SK-N-SH (cell line): ENCODE data around the gene FANCI. TPM values are rescaled to one million over a fixed set of nuclear protein-coding genes. Genes with fewer than 3 reads are reported as not detected.

Experiments used
- CTCF ChIA-PET: fragments of 300-600, 350-600 bp; formaldehyde crosslinking; extraction: SDS; loops from one replicate; lab custom pipeline; 2021; lab: Yijun Ruan, JAX
- POLR2A ChIA-PET: fragments of 350-600 bp; sonication (Branson Sonifier 250); formaldehyde crosslinking; extraction: SDS; loops from one replicate; lab custom pipeline; 2020; ENCODE audit warnings: antibody characterized with exemption, inconsistent platforms; lab: Yijun Ruan, JAX
- DNase-seq: peaks from one replicate; pipeline ENCODE4 v3.0.0; 2012
- H2AFZ ChIP-seq: fragments of 200-600 bp; sonication (generic); 2 replicates; pipeline ENCODE4 v1.8.1; 2016; ENCODE audit warnings: antibody characterized with exemption, mild to moderate bottlenecking, low read depth
- H3F3A ChIP-seq: fragments of 200-600 bp; sonication (generic); replicated peaks from 2 replicates; pipeline ENCODE3; 2016; ENCODE audit warnings: antibody characterized with exemption, mild to moderate bottlenecking; ENCODE audit not compliant: insufficient read depth
- H3K27ac ChIP-seq, 2 experiments: fragments of 200-500 bp in 1 of 2; fragments of 200-600 bp in 1 of 2; sonication (Bioruptor generic) in 1 of 2; sonication (generic), shearing (Covaris generic) in 1 of 2; 2 replicates each; pipeline versions ENCODE4 v1.5.1 to v1.6.1; 2014 to 2016; ENCODE audit warnings: low read depth in 2 of 2, inconsistent platforms in 1 of 2, low read length in 1 of 2, mild to moderate bottlenecking in 1 of 2, mixed read lengths in 1 of 2
- H3K27me3 ChIP-seq: fragments of 200-600 bp; sonication (generic), shearing (Covaris generic); 2 replicates; pipeline ENCODE4 v1.6.1; 2016; ENCODE audit warnings: mixed run types; ENCODE audit not compliant: insufficient read depth
- H3K36me3 ChIP-seq, 2 experiments: fragments of 200-500 bp in 1 of 2; fragments of 200-600 bp in 1 of 2; sonication (Bioruptor generic) in 1 of 2; sonication (generic) in 1 of 2; replicated peaks in 1 of 2; 2 replicates each; pipeline versions ENCODE3 to v1.5.1; 2014 to 2016; ENCODE audit warnings: low read length in 1 of 2, mild to moderate bottlenecking in 1 of 2; ENCODE audit not compliant: insufficient read depth in 2 of 2, control insufficient read depth in 1 of 2
- H3K4me1 ChIP-seq, 2 experiments: fragments of 200-500 bp in 1 of 2; fragments of 200-600 bp in 1 of 2; sonication (Bioruptor generic) in 1 of 2; sonication (generic), shearing (Covaris generic) in 1 of 2; 2 replicates each; pipeline versions ENCODE4 v1.5.1 to v1.6.1; 2014 to 2016; ENCODE audit warnings: low read depth in 1 of 2, low read length in 1 of 2, mixed run types in 1 of 2; ENCODE audit not compliant: insufficient read depth in 2 of 2, control insufficient read depth in 1 of 2
- H3K4me2 ChIP-seq: fragments of 200-600 bp; sonication (generic), shearing (Covaris generic); 2 replicates; pipeline ENCODE4 v1.6.1; 2017; ENCODE audit warnings: mixed run types
- H3K4me3 ChIP-seq, 2 experiments: fragments of 200-500 bp in 1 of 2; fragments of 200-600 bp in 1 of 2; sonication (Bioruptor generic) in 1 of 2; sonication (generic), shearing (Covaris generic) in 1 of 2; 2 replicates each; pipeline versions ENCODE4 v1.5.1 to v1.8.1; 2014 to 2016; ENCODE audit warnings: low read depth in 2 of 2, inconsistent platforms in 1 of 2, low read length in 1 of 2, mild to moderate bottlenecking in 1 of 2, mixed read lengths in 1 of 2, moderate library complexity in 1 of 2
- H3K79me2 ChIP-seq: fragments of 200-600 bp; sonication (generic); 2 replicates; pipeline ENCODE4 v1.8.1; 2017; ENCODE audit warnings: mild to moderate bottlenecking; ENCODE audit not compliant: insufficient read depth
- H3K9ac ChIP-seq: fragments of 200-600 bp; sonication (generic); 2 replicates; pipeline ENCODE4 v1.6.1; 2017; ENCODE audit warnings: mixed run types
- H3K9me2 ChIP-seq: fragments of 200-600 bp; sonication (generic); 2 replicates; pipeline ENCODE4 v1.6.1; 2017; ENCODE audit warnings: mixed run types
- H3K9me3 ChIP-seq: fragments of 200-600 bp; sonication (generic); 2 replicates; pipeline ENCODE4 v1.6.1; 2017; ENCODE audit warnings: mixed run types, mild to moderate bottlenecking, moderate library complexity
- H4K20me1 ChIP-seq: fragments of 200-600 bp; sonication (generic); 2 replicates; pipeline ENCODE4 v1.6.1; 2017; ENCODE audit warnings: mild to moderate bottlenecking, mixed run types; ENCODE audit not compliant: insufficient read depth
- CHD2 ChIP-seq: fragments of 150-350 bp; IDR thresholded peaks from 2 replicates; pipeline ENCODE4 v1.6.1; 2018; ENCODE audit warnings: low read length; ENCODE audit not compliant: partially characterized antibody
- ELF1 ChIP-seq: IDR thresholded peaks from 2 replicates; pipeline ENCODE4 v1.4.0; 2012
- EP300 ChIP-seq, 2 experiments: IDR thresholded peaks; 2 replicates each; pipeline versions ENCODE4 v1.4.0 to v1.6.1; 2012; ENCODE audit warnings: borderline replicate concordance in 1 of 2, low read depth in 1 of 2, low read length in 1 of 2
- EZH2phosphoT487 ChIP-seq: fragments of 200-600 bp; sonication (generic); IDR thresholded peaks from 2 replicates; pipeline ENCODE4 v1.6.1; 2017; ENCODE audit warnings: low read depth, mixed run types, mild to moderate bottlenecking, antibody characterized with exemption, moderate library complexity, borderline replicate concordance
- FOSL2 ChIP-seq: IDR thresholded peaks from 2 replicates; pipeline ENCODE4 v1.4.0; 2012; ENCODE audit warnings: low read depth, mild to moderate bottlenecking, moderate library complexity, borderline replicate concordance
- GABPA ChIP-seq: IDR thresholded peaks from 2 replicates; pipeline ENCODE4 v1.4.0; 2012; ENCODE audit warnings: low read depth, mild to moderate bottlenecking
- JUND ChIP-seq: IDR thresholded peaks from 2 replicates; pipeline ENCODE4 v1.4.0; 2012
- MAX ChIP-seq: IDR thresholded peaks from 2 replicates; pipeline ENCODE4 v1.4.0; 2012; ENCODE audit warnings: low read depth
- MXI1 ChIP-seq: IDR thresholded peaks from 2 replicates; pipeline ENCODE4 v1.6.1; 2012; ENCODE audit warnings: mild to moderate bottlenecking, low read depth, low read length, improper control_type of control experiment
- NRF1 ChIP-seq: IDR thresholded peaks from 2 replicates; pipeline ENCODE4 v1.6.1; 2012; ENCODE audit warnings: low read depth, mild to moderate bottlenecking, low read length
- POLR2AphosphoS5 ChIP-seq: IDR thresholded peaks from 2 replicates; pipeline ENCODE4 v1.6.1; 2012; ENCODE audit warnings: low read depth, low read length
- RCOR1 ChIP-seq: fragments of 150-350 bp; IDR thresholded peaks from 2 replicates; pipeline ENCODE4 v1.6.1; 2017; ENCODE audit warnings: antibody characterized with exemption, low read length
- REST ChIP-seq: IDR thresholded peaks from 2 replicates; pipeline ENCODE4 v1.6.1; 2012; ENCODE audit warnings: mild to moderate bottlenecking, low read depth, low read length, moderate library complexity
- RFX5 ChIP-seq: IDR thresholded peaks from 2 replicates; pipeline ENCODE4 v1.6.1; 2012; ENCODE audit warnings: mild to moderate bottlenecking, improper control_type of control experiment, low read length
- RXRA ChIP-seq: IDR thresholded peaks from 2 replicates; pipeline ENCODE4 v1.4.0; 2012; ENCODE audit warnings: low read depth, mild to moderate bottlenecking, borderline replicate concordance
- SMC3 ChIP-seq: IDR thresholded peaks from 2 replicates; pipeline ENCODE4 v1.6.1; 2012; ENCODE audit warnings: low read depth, low read length, improper control_type of control experiment
- TCF12 ChIP-seq: IDR thresholded peaks from 2 replicates; pipeline ENCODE4 v1.4.0; 2012
- USF2 ChIP-seq: fragments of 150-350 bp; IDR thresholded peaks from 2 replicates; pipeline ENCODE4 v1.6.1; 2017; ENCODE audit warnings: antibody characterized with exemption, low read length, low read depth, borderline replicate concordance
- YY1 ChIP-seq: IDR thresholded peaks from 2 replicates; pipeline ENCODE4 v1.4.0; 2012; ENCODE audit warnings: low read depth, mild to moderate bottlenecking
- ZBTB33 ChIP-seq: IDR thresholded peaks from 2 replicates; pipeline ENCODE4 v1.4.0; 2012; ENCODE audit warnings: low read depth, borderline replicate concordance
- WGBS: methylation state at CpG from one replicate; pipeline ENCODE4 v1.1.6; 2017; ENCODE audit warnings: low lambda C conversion rate; 5-methylcytosine and 5-hydroxymethylcytosine counted together
- polyA plus RNA-seq, 3 experiments: library from polyadenylated mRNA; depleted of rRNA; stranded (reverse); fragments of >200 nt; gene quantifications; 2 replicates each; pipeline ENCODE4 v1.2.3, GENCODE V29; 2012

Gene FANCI
- polyA plus RNA-seq, 1 of the 3 experiments (the other 2 are of a cell fraction), result 13.2 TPM

- WGBS, result 76% methylated on average over 3 of the region's 5 CpGs
- Histone ChIP-seq H3K27ac (no peak overlapping the region), H3K4me3 (no peak overlapping the region), H2AFZ (no peak overlapping the region), H3K9ac (no peak overlapping the region), H3K36me3 (no peaks in the 10 kb centered on the region), H3F3A (no peaks in the 10 kb centered on the region), H3K79me2 (no peaks in the 10 kb centered on the region), H3K4me1 (no peaks in the 10 kb centered on the region; a peak in 1 of 4 replicates), H3K4me2 (no peak overlapping the region), H3K9me2 (no peaks in the 10 kb centered on the region), H3K27me3 (no peaks in the 10 kb centered on the region), H4K20me1 (no peaks in the 10 kb centered on the region), H3K9me3 (no peaks in the 10 kb centered on the region)
- no peak for DNase-seq
- ChIA-PET POLR2A (no interaction called here), CTCF (interaction anchor here (1.2 kb wide), 1 partner anchor 40 kb away, joined by 4 read pairs; no protein-coding TSS in a partner anchor)
- TF ChIP-seq YY1 (no peak), ZBTB33 (no peak), RCOR1 (no peak), RFX5 (no peak), TCF12 (no peak), MAX (no peak), JUND (no peak), SMC3 (no peak), EP300 (IDR thresholded peaks at IDR 0.05; ENCODE audit: borderline replicate concordance in 1 of 2, low read depth in 1 of 2, low read length in 1 of 2) (no peak)
Observed at GRCh38 chr15:89211678-89212170, 32.1 kb upstream of the FANCI start.

GRCh38 chr15:89215627-89216026 lies 28.2 kb upstream of the FANCI start:
- no peak for DNase-seq
- no peaks in the 10 kb centered on the region for H3K9me3 ChIP-seq
- ChIA-PET CTCF (interaction anchor here (0.8 to 4.3 kb wide), 4 partner anchors 8 to 84 kb away, joined by 3 to 39 read pairs (median 7); partner anchors contain the start of gene FANCI), POLR2A (no interaction called here)
- H3K4me3 ChIP-seq, result no peak overlapping the region
- H3K79me2 ChIP-seq, result no peaks in the 10 kb centered on the region
- 48% methylated on average over 2 of the region's 2 CpGs for WGBS
- no peaks in the 10 kb centered on the region; the same call in 1 of the 2 replicates for H3K27me3 ChIP-seq
- H2AFZ ChIP-seq, result no peak overlapping the region
- no peaks in the 10 kb centered on the region for H4K20me1 ChIP-seq
- no peak overlapping the region for H3K4me2 ChIP-seq
- H3K9ac ChIP-seq, result no peak overlapping the region
- no peaks in the 10 kb centered on the region for H3K4me1 ChIP-seq
- H3K27ac ChIP-seq, result no peak overlapping the region
- H3K9me2 ChIP-seq, result no peaks in the 10 kb centered on the region
- no peaks in the 10 kb centered on the region for H3K36me3 ChIP-seq
- H3F3A ChIP-seq, result no peaks in the 10 kb centered on the region
- no peak for TF ChIP-seq USF2
- TF ChIP-seq NRF1, result no peak
- no peak for TF ChIP-seq ELF1
- TF ChIP-seq FOSL2, result no peak
- TF ChIP-seq ZBTB33, result no peak
- TF ChIP-seq EZH2phosphoT487, result no peak
- no peak for TF ChIP-seq POLR2AphosphoS5
- no peak for TF ChIP-seq JUND
- TF ChIP-seq GABPA, result no peak
- no peak for TF ChIP-seq RXRA
- no peak for TF ChIP-seq MXI1
- TF ChIP-seq REST, result no peak
- TF ChIP-seq TCF12, result no peak
- TF ChIP-seq RFX5, result no peak
- no peak for TF ChIP-seq CHD2
